ENCODE results near the gene FAF1. TPM values are rescaled to one million over a fixed set of nuclear protein-coding genes. Genes with fewer than 3 reads are reported as not detected.

The FAF1 gene
- total RNA-seq, 2 experiments from 2014 or later = 43.5 to 44.0 TPM

GRCh38 chr1:50879137-50879536 lies 80.9 kb downstream of the FAF1 start:
- H3K27ac Mint-ChIP-seq = no peak overlapping the region
- Histone ChIP-seq H3K9me3 (ENCODE audit: control insufficient read depth in 1 of 2, insufficient read depth in 1 of 2, low read length in 2 of 2) (no peaks in the 10 kb centered on the region), H3K4me1 (ENCODE audit: insufficient read depth, low read length) (no peaks in the 10 kb centered on the region), H3K36me3 (ENCODE audit: insufficient read depth, low read length) (no peaks in the 10 kb centered on the region), H3K27ac (ENCODE audit: low read depth in 1 of 2, low read length in 2 of 2) (no peak overlapping the region), H3K27me3 (ENCODE audit: control insufficient read depth in 1 of 2, insufficient read depth in 2 of 2, low read length in 2 of 2) (no peaks in the 10 kb centered on the region), H3K4me3 (ENCODE audit: low read length) (no peak overlapping the region)
- H3K36me3 Mint-ChIP-seq (ENCODE audit: low read depth) = peaks cover 3% of the 10 kb centered on the region
- H3K9me3 Mint-ChIP-seq = no peaks in the 10 kb centered on the region
- no peak for DNase-seq
- no peak for ATAC-seq (ENCODE audit: poor library complexity)
- ChIA-PET CTCF (no interaction called here), POLR2A (no interaction called here)
- intact Hi-C loops (cut with DNase I, micrococcal nuclease) = no loop called here
- peaks cover 29% of the 10 kb centered on the region for H3K4me1 Mint-ChIP-seq (ENCODE audit: low read depth)
- H3K27me3 Mint-ChIP-seq = no peaks in the 10 kb centered on the region
- no peak for TF ChIP-seq CTCF (IDR thresholded peaks at IDR 0.05)
- no peak overlapping the region for H3K4me3 Mint-ChIP-seq

- ATAC-seq (ENCODE audit: poor library complexity) (no peak), DNase-seq (no peak)
- no peaks in the 10 kb centered on the region for H3K27me3 ChIP-seq (ENCODE audit: control insufficient read depth in 1 of 2, insufficient read depth in 2 of 2, low read length in 2 of 2)
- H3K4me3 Mint-ChIP-seq = no peak overlapping the region
- intact Hi-C loops (cut with DNase I, micrococcal nuclease) = no loop called here
- POLR2A ChIA-PET = no interaction called here
- H3K27ac ChIP-seq (ENCODE audit: low read depth in 1 of 2, low read length in 2 of 2) = no peak overlapping the region
- no peaks in the 10 kb centered on the region for H3K27me3 Mint-ChIP-seq
- TF ChIP-seq CTCF (IDR thresholded peaks at IDR 0.05) = no peak
- H3K36me3 ChIP-seq (ENCODE audit: insufficient read depth, low read length) = no peaks in the 10 kb centered on the region
- no peak overlapping the region for H3K4me3 ChIP-seq (ENCODE audit: low read length)
- H3K9me3 ChIP-seq (ENCODE audit: control insufficient read depth in 1 of 2, insufficient read depth in 1 of 2, low read length in 2 of 2) = no peaks in the 10 kb centered on the region
- H3K4me1 Mint-ChIP-seq (ENCODE audit: low read depth) = peaks cover 31% of the 10 kb centered on the region
- no peak overlapping the region for H3K27ac Mint-ChIP-seq
- no peaks in the 10 kb centered on the region for H3K4me1 ChIP-seq (ENCODE audit: insufficient read depth, low read length)
- no peaks in the 10 kb centered on the region for H3K9me3 Mint-ChIP-seq
- CTCF ChIA-PET = no interaction called here
- peaks cover 3% of the 10 kb centered on the region for H3K36me3 Mint-ChIP-seq (ENCODE audit: low read depth)
Measured at GRCh38 chr1:50878434-50878833, 81.6 kb downstream of the FAF1 start.

- TF ChIP-seq CTCF (IDR thresholded peaks at IDR 0.05) = no peak
- intact Hi-C loops (cut with DNase I, micrococcal nuclease) = no loop called here
- no peak for ATAC-seq (ENCODE audit: poor library complexity)
- no peaks in the 10 kb centered on the region for H3K9me3 ChIP-seq (ENCODE audit: control insufficient read depth in 1 of 2, insufficient read depth in 1 of 2, low read length in 2 of 2)
- CTCF ChIA-PET = interaction anchor here (1.6 kb wide), 1 partner anchor 311 kb away, joined by 4 read pairs; no protein-coding TSS in a partner anchor
- no peak for DNase-seq
- no peaks in the 10 kb centered on the region for H3K27me3 Mint-ChIP-seq
- no peak overlapping the region for H3K27ac Mint-ChIP-seq
- no peaks in the 10 kb centered on the region for H3K9me3 Mint-ChIP-seq
- no peak overlapping the region for H3K4me3 Mint-ChIP-seq
- no peak overlapping the region for H3K27ac ChIP-seq (ENCODE audit: low read depth in 1 of 2, low read length in 2 of 2)
- no peaks in the 10 kb centered on the region for H3K4me1 ChIP-seq (ENCODE audit: insufficient read depth, low read length)
- POLR2A ChIA-PET = no interaction called here
- H3K4me1 Mint-ChIP-seq (ENCODE audit: low read depth) = peaks cover 35% of the 10 kb centered on the region
- no peaks in the 10 kb centered on the region for H3K27me3 ChIP-seq (ENCODE audit: control insufficient read depth in 1 of 2, insufficient read depth in 2 of 2, low read length in 2 of 2)
- H3K4me3 ChIP-seq (ENCODE audit: low read length) = no peak overlapping the region
- peaks cover 3% of the 10 kb centered on the region for H3K36me3 Mint-ChIP-seq (ENCODE audit: low read depth)
- H3K36me3 ChIP-seq (ENCODE audit: insufficient read depth, low read length) = no peaks in the 10 kb centered on the region
Measured at GRCh38 chr1:50877641-50878040, 82.4 kb downstream of the FAF1 start.
